Fibroblast of lung (primary cell): ENCODE results near the gene STK11.

Source experiments
- CTCF ChIP-seq, 2 donors: IDR thresholded peaks in 1 of 2; conservative IDR thresholded peaks in 1 of 2; 1 replicate in 1 of 2; 2 replicates in 1 of 2; pipeline ENCODE4 v1.5.1; 2011 to 2012; ENCODE audit warnings: low read length in 2 of 2, control low read depth in 1 of 2, inconsistent platforms in 1 of 2, low read depth in 1 of 2, mild to moderate bottlenecking in 1 of 2
- EZH2 ChIP-seq: IDR thresholded peaks from 2 replicates; pipeline ENCODE4 v1.5.1; 2012; ENCODE audit warnings: low read length, control low read depth, mild to moderate bottlenecking; ENCODE audit errors: missing control alignments

DNA sequence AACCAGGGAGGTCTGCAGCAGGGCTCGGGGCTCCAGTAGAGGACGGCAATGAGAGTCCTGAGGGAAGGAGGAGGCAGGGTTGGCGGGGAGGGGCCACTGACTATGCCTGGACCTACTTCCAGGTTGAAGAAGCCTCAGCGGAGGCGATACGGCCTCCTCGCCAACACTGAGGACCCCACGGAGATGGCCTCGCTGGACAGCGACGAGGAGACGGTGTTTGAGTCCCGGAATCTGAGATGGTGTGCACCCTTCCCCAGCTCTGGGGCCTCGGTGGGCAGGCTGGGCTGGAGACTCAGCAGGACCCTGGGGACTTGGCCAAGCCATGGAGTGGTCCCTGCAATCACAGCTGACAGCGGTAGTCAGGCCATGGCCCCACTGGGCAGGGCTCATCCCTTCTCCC, 71.5 kb downstream of the STK11 start:
- no peak for TF ChIP-seq CTCF (conservative IDR thresholded peaks at IDR 0.05 in 1 of 2, IDR thresholded peaks at IDR 0.05 in 1 of 2; ENCODE audit: low read depth in 1 of 2, low read length in 2 of 2)
- no peak for TF ChIP-seq EZH2
